Mesendoderm (in vitro differentiated cells): ENCODE results near the gene PIGH.

ENCODE experiments used
- DNase-seq: peaks from one replicate; pipeline ENCODE4 v3.0.0; 2013
- H2AK5ac ChIP-seq: 2 replicates; pipeline ENCODE4 v1.6.1; 2013; ENCODE audit warnings: low read length, inconsistent platforms
- H2BK120ac ChIP-seq: 2 replicates; pipeline ENCODE4 v1.6.1; 2013; ENCODE audit warnings: low read depth, mild to moderate bottlenecking, low read length, moderate library complexity, mixed read lengths
- H2BK15ac ChIP-seq: replicated peaks from 2 replicates; pipeline ENCODE4 v1.6.1; 2013; ENCODE audit warnings: low read depth, mild to moderate bottlenecking, moderate library complexity
- H2BK5ac ChIP-seq: 2 replicates; pipeline ENCODE4 v1.6.1; 2013; ENCODE audit warnings: low read length, inconsistent platforms
- H3K18ac ChIP-seq: 2 replicates; pipeline ENCODE4 v1.6.1; 2013; ENCODE audit warnings: mild to moderate bottlenecking, low read length, mixed read lengths
- H3K23ac ChIP-seq: one replicate; pipeline ENCODE4 v1.6.1; 2013; ENCODE audit warnings: low read length
- H3K27ac ChIP-seq: 2 replicates; pipeline ENCODE4 v1.5.1; 2013; ENCODE audit warnings: low read depth, mild to moderate bottlenecking, inconsistent platforms, low read length, moderate library complexity
- H3K27me3 ChIP-seq: 2 replicates; pipeline ENCODE4 v1.6.1; 2013; ENCODE audit warnings: low read length, control low read depth, mild to moderate bottlenecking, inconsistent platforms; ENCODE audit not compliant: insufficient read depth, poor library complexity
- H3K36me3 ChIP-seq: 2 replicates; pipeline ENCODE4 v1.6.1; 2013; ENCODE audit warnings: low read length, inconsistent platforms; ENCODE audit not compliant: control insufficient read depth, insufficient read depth
- H3K4ac ChIP-seq: one replicate; pipeline ENCODE4 v1.6.1; 2013; ENCODE audit warnings: low read depth, mild to moderate bottlenecking, low read length, moderate library complexity
- H3K4me1 ChIP-seq: 2 replicates; pipeline ENCODE4 v1.6.1; 2013; ENCODE audit warnings: low read depth, low read length, inconsistent platforms; ENCODE audit not compliant: control insufficient read depth
- H3K4me2 ChIP-seq: 2 replicates; pipeline ENCODE4 v1.6.1; 2013; ENCODE audit warnings: low read length
- H3K4me3 ChIP-seq: 2 replicates; pipeline ENCODE4 v1.5.1; 2013; ENCODE audit warnings: mild to moderate bottlenecking, low read length
- H3K56ac ChIP-seq: one replicate; pipeline ENCODE4 v1.6.1; 2013; ENCODE audit warnings: low read length
- H3K79me1 ChIP-seq: 2 replicates; pipeline ENCODE4 v1.6.1; 2013; ENCODE audit warnings: low read length, inconsistent platforms
- H3K79me2 ChIP-seq: 2 replicates; pipeline ENCODE4 v1.6.1; 2013; ENCODE audit warnings: mild to moderate bottlenecking, low read length; ENCODE audit not compliant: control insufficient read depth, insufficient read depth
- H3K9ac ChIP-seq: 2 replicates; pipeline ENCODE4 v1.6.1; 2013; ENCODE audit warnings: low read length, inconsistent platforms
- H4K5ac ChIP-seq: one replicate; pipeline ENCODE4 v1.6.1; 2013; ENCODE audit warnings: low read length
- H4K8ac ChIP-seq: one replicate; pipeline ENCODE4 v1.6.1; 2013; ENCODE audit warnings: low read depth, mild to moderate bottlenecking, control low read depth, low read length, moderate library complexity
- WGBS: extraction: QIAGEN DNeasy Blood & Tissue Kit; methylation state at CpG from one replicate; pipeline ENCODE4 v1.1.7; 2013; ENCODE audit warnings: low lambda C conversion rate, missing lambda C conversion rate; ENCODE audit not compliant: insufficient coverage; ENCODE audit errors: extremely low coverage; 5-methylcytosine and 5-hydroxymethylcytosine counted together

PIGH gene

GRCh38 chr14:67577181-67577808 lies 22.8 kb downstream of the PIGH start:
- Histone ChIP-seq H4K5ac (no peak overlapping the region), H4K8ac (no peak overlapping the region), H3K4me1 (no peaks in the 10 kb centered on the region), H3K36me3 (peaks cover 3% of the 10 kb centered on the region), H3K56ac (no peak overlapping the region), H3K23ac (no peak overlapping the region), H3K4me3 (no peak overlapping the region), H2AK5ac (no peak overlapping the region), H3K27me3 (no peaks in the 10 kb centered on the region), H3K79me2 (no peaks in the 10 kb centered on the region), H3K79me1 (no peaks in the 10 kb centered on the region), H3K18ac (no peak overlapping the region), H2BK5ac (no peak overlapping the region), H2BK15ac (no peak overlapping the region), H3K27ac (no peak overlapping the region), H3K4me2 (no peak overlapping the region), H3K9ac (no peak overlapping the region), H2BK120ac (no peak overlapping the region), H3K4ac (no peak overlapping the region)
- no peak for DNase-seq
- WGBS, result no CpG with 5 or more reads among the region's 13 CpGs

GRCh38 chr14:67576216-67576955 lies 23.7 kb downstream of the PIGH start:
- Histone ChIP-seq H3K36me3 (peaks cover 3% of the 10 kb centered on the region), H3K79me2 (no peaks in the 10 kb centered on the region), H3K4me2 (no peak overlapping the region), H3K27ac (no peak overlapping the region), H3K4ac (no peak overlapping the region), H3K27me3 (no peaks in the 10 kb centered on the region), H2BK120ac (no peak overlapping the region), H2BK15ac (no peak overlapping the region), H3K4me1 (no peaks in the 10 kb centered on the region), H3K18ac (no peak overlapping the region), H4K8ac (no peak overlapping the region), H3K9ac (no peak overlapping the region), H2AK5ac (no peak overlapping the region), H2BK5ac (no peak overlapping the region), H3K56ac (no peak overlapping the region), H3K23ac (no peak overlapping the region), H4K5ac (no peak overlapping the region), H3K4me3 (no peak overlapping the region), H3K79me1 (no peaks in the 10 kb centered on the region)
- DNase-seq, result no peak
- no CpG with 5 or more reads among the region's 7 CpGs for WGBS

- Histone ChIP-seq H3K79me1 (no peaks in the 10 kb centered on the region), H3K18ac (no peak overlapping the region), H3K9ac (no peak overlapping the region), H2BK120ac (no peak overlapping the region), H2BK5ac (no peak overlapping the region), H4K5ac (no peak overlapping the region), H3K4ac (no peak overlapping the region), H3K79me2 (no peaks in the 10 kb centered on the region), H3K4me2 (no peak overlapping the region), H2AK5ac (no peak overlapping the region), H3K4me1 (no peaks in the 10 kb centered on the region), H4K8ac (no peak overlapping the region), H3K23ac (no peak overlapping the region), H3K27ac (no peak overlapping the region), H3K36me3 (peaks cover 3% of the 10 kb centered on the region), H3K27me3 (no peaks in the 10 kb centered on the region), H2BK15ac (no peak overlapping the region), H3K56ac (no peak overlapping the region), H3K4me3 (no peak overlapping the region)
- no CpG with 5 or more reads among the region's 9 CpGs for WGBS
- DNase-seq, result no peak
These were observed 24.4 kb downstream of the PIGH start for GRCh38 chr14:67575684-67576083.

- Histone ChIP-seq H3K23ac (no peak overlapping the region), H4K5ac (no peak overlapping the region), H3K79me2 (no peaks in the 10 kb centered on the region), H3K4me1 (no peaks in the 10 kb centered on the region), H2BK120ac (no peak overlapping the region), H3K36me3 (peaks cover 3% of the 10 kb centered on the region), H4K8ac (no peak overlapping the region), H2BK5ac (no peak overlapping the region), H3K9ac (no peak overlapping the region), H3K56ac (no peak overlapping the region), H3K4me3 (no peak overlapping the region), H2AK5ac (no peak overlapping the region), H3K27me3 (no peaks in the 10 kb centered on the region), H3K27ac (no peak overlapping the region), H2BK15ac (no peak overlapping the region), H3K4ac (no peak overlapping the region), H3K18ac (no peak overlapping the region), H3K4me2 (no peak overlapping the region), H3K79me1 (no peaks in the 10 kb centered on the region)
- no CpG with 5 or more reads among the region's 7 CpGs for WGBS
- no peak for DNase-seq
These were observed 25.3 kb downstream of the PIGH start for GRCh38 chr14:67574806-67575205.

GRCh38 chr14:67574156-67574555 lies 25.9 kb downstream of the PIGH start:
- WGBS, result no CpG with 5 or more reads among the region's 14 CpGs
- Histone ChIP-seq H3K4ac (no peak overlapping the region), H3K79me1 (no peaks in the 10 kb centered on the region), H3K27ac (no peak overlapping the region), H3K36me3 (peaks cover 3% of the 10 kb centered on the region), H2BK15ac (no peak overlapping the region), H3K9ac (no peak overlapping the region), H2BK120ac (no peak overlapping the region), H2BK5ac (no peak overlapping the region), H4K5ac (no peak overlapping the region), H3K4me1 (no peaks in the 10 kb centered on the region), H3K18ac (no peak overlapping the region), H3K27me3 (no peaks in the 10 kb centered on the region), H3K56ac (no peak overlapping the region), H3K4me3 (no peak overlapping the region), H3K4me2 (no peak overlapping the region), H4K8ac (no peak overlapping the region), H2AK5ac (no peak overlapping the region), H3K23ac (no peak overlapping the region), H3K79me2 (no peaks in the 10 kb centered on the region)
- no peak for DNase-seq
